ENCODE measurements around the gene MRTFA. TPM values are rescaled to one million over a fixed set of nuclear protein-coding genes. Genes with fewer than 3 reads are reported as not detected.

MRTFA gene
- polyA plus RNA-seq, 1 of the 3 experiments (the other 2 are of a cell fraction), result 5.8 TPM

- Histone ChIP-seq H3K4me3 (ENCODE audit: low read depth in 2 of 2, low read length in 1 of 2) (no peak overlapping the region), H3K9ac (no peak overlapping the region), H3K4me2 (no peak overlapping the region), H3K27ac (ENCODE audit: low read depth in 2 of 2, low read length in 1 of 2) (no peak overlapping the region), H4K20me1 (ENCODE audit: insufficient read depth) (no peaks in the 10 kb centered on the region), H2AFZ (ENCODE audit: low read depth) (no peak overlapping the region), H3K36me3 (replicated peaks in 1 of 2; ENCODE audit: control insufficient read depth in 1 of 2, insufficient read depth in 2 of 2, low read length in 1 of 2) (peaks cover 0 to 8% of the 10 kb centered on the region in 2 experiments), H3K9me2 (no peaks in the 10 kb centered on the region), H3K27me3 (ENCODE audit: insufficient read depth) (no peaks in the 10 kb centered on the region), H3K4me1 (ENCODE audit: control insufficient read depth in 1 of 2, insufficient read depth in 2 of 2, low read depth in 1 of 2, low read length in 1 of 2) (no peaks in the 10 kb centered on the region), H3K9me3 (no peaks in the 10 kb centered on the region), H3K79me2 (ENCODE audit: insufficient read depth) (peaks cover 97% of the 10 kb centered on the region), H3F3A (replicated peaks; ENCODE audit: insufficient read depth) (no peaks in the 10 kb centered on the region)
- POLR2A ChIA-PET, result no interaction called here
- no peak for DNase-seq
- TF ChIP-seq FOSL2 (IDR thresholded peaks at IDR 0.05; ENCODE audit: borderline replicate concordance, low read depth), result no peak
- no peak for TF ChIP-seq FOXM1 (IDR thresholded peaks at IDR 0.05; ENCODE audit: low read depth)
- no peak for TF ChIP-seq MXI1 (IDR thresholded peaks at IDR 0.05; ENCODE audit: low read depth, low read length)
- no peak for TF ChIP-seq USF2 (IDR thresholded peaks at IDR 0.05; ENCODE audit: borderline replicate concordance, low read depth, low read length)
- TF ChIP-seq NFIC (IDR thresholded peaks at IDR 0.05; ENCODE audit: borderline replicate concordance), result no peak
- TF ChIP-seq RXRA (IDR thresholded peaks at IDR 0.05; ENCODE audit: borderline replicate concordance, low read depth), result no peak
- TF ChIP-seq NRF1 (IDR thresholded peaks at IDR 0.05; ENCODE audit: low read depth, low read length), result no peak
- TF ChIP-seq YY1 (IDR thresholded peaks at IDR 0.05; ENCODE audit: low read depth), result no peak
- TF ChIP-seq RFX5 (IDR thresholded peaks at IDR 0.05; ENCODE audit: low read length), result no peak
- TF ChIP-seq SIN3A (IDR thresholded peaks at IDR 0.05; ENCODE audit: borderline replicate concordance, low read depth, low read length), result no peak
- no peak for TF ChIP-seq FOXJ3 (CRISPR knock-in tag; IDR thresholded peaks at IDR 0.05)
- TF ChIP-seq SMC3 (IDR thresholded peaks at IDR 0.05; ENCODE audit: low read depth, low read length), result no peak
- no peak for TF ChIP-seq REST (IDR thresholded peaks at IDR 0.05; ENCODE audit: low read depth, low read length)
- no peak for TF ChIP-seq GABPA (IDR thresholded peaks at IDR 0.05; ENCODE audit: low read depth)
- TF ChIP-seq JUND (IDR thresholded peaks at IDR 0.05), result no peak
- TF ChIP-seq ZBTB33 (IDR thresholded peaks at IDR 0.05; ENCODE audit: borderline replicate concordance, low read depth), result no peak
- WGBS (ENCODE audit: low lambda C conversion rate), result 93% methylated on average over 4 of the region's 4 CpGs
- CTCF ChIA-PET, result no interaction called here
These were observed 117.7 kb downstream of the MRTFA start for GRCh38 chr22:40518840-40519239.

Data from SK-N-SH (cell line).